Right ventricle myocardium inferior (tissue), 1 donor: ENCODE data around the gene MYOM1. TPM values are rescaled to one million over a fixed set of nuclear protein-coding genes. Genes with fewer than 3 reads are reported as not detected.
A peak's percentile ranks its signal among the peaks of the same experiment; 100 is the strongest.

Experiments
- ATAC-seq: fragments of 200-7000 bp; cut with Tn5 transposase; one replicate; pipeline ENCODE4 v1.9.1; 2020; ENCODE audit warnings: mild to moderate bottlenecking, moderate library complexity
- DNase-seq: peaks from one replicate; pipeline ENCODE4 v3.0.0; 2021; ENCODE audit errors: missing footprints
- intact Hi-C: fragments of 100-400 bp; cut with DNase I; formaldehyde crosslinking; loops from one replicate; pipeline ENCODE4 v1.11.0; 2022
- total RNA-seq: library from RNA; stranded (reverse); fragmentation: NEBNext Ultra II Directional; extraction: Animal tissue kit (Norgen Biotek cat#: 25700); gene quantifications from one replicate; pipeline ENCODE4 v1.2.1, GENCODE V29; 2021
- donor health status: DM: no; HTN: yes; CAD: no; lungs with severe emphysema.

Gene MYOM1
- total RNA-seq, 1 donor from 2014 or later, result 611 TPM

- intact Hi-C loops, result no loop called here
- ATAC-seq (peak; percentile 80), DNase-seq (no peak)
These were observed 80.4 kb downstream of the MYOM1 start for GRCh38 chr18:3139406-3139805.

GRCh38 chr18:3138274-3138975 is 81.3 kb downstream of the MYOM1 start:
- DNase-seq (no peak), ATAC-seq (no peak)
- intact Hi-C loops, result no loop called here

GRCh38 chr18:3135536-3135935 is 84.2 kb downstream of the MYOM1 start:
- ATAC-seq, result no peak
- intact Hi-C loops, result no loop called here
- DNase-seq, result no peak

DNA sequence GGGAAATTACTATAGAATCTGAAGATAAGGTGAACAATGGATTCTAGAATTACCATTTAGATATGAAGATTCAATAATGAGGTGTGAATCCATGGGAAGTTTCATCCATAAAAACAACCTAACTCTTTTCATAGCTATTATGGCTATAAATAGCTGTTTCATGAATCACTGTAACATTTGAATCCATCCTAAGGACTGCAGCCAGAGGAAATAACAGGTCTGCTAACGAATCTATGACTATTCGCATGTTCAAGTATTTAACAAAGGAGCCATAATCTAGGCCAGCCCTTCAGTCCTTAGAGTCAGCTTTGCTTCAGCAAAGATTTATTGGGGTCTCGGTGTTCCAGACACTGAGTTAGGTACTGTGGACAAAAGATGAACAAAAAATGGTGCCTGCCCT is 87.1 kb downstream of the MYOM1 start:
- DNase-seq (no peak), ATAC-seq (no peak)
- intact Hi-C loops, result no loop called here

DNA sequence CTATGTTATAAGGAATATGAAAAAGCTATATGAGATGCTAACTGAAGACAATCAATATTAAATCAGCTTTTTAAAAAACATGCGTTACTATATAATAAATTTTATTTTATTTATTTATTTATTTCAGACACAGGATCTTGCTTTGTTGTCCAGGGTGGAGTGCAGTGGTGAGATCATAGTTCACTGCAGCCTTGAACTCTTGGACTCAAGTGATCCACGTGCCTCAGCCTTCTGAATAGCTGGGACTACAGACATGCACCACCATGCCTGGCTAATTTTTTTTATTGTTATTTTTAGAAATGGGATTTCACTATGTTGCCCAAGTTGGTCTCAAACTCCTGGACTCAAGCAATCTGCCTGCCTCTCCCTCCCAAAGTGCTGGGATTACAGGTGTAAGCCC is 89.4 kb downstream of the MYOM1 start:
- no peak for DNase-seq
- intact Hi-C loops, result no loop called here
- no peak for ATAC-seq

DNA sequence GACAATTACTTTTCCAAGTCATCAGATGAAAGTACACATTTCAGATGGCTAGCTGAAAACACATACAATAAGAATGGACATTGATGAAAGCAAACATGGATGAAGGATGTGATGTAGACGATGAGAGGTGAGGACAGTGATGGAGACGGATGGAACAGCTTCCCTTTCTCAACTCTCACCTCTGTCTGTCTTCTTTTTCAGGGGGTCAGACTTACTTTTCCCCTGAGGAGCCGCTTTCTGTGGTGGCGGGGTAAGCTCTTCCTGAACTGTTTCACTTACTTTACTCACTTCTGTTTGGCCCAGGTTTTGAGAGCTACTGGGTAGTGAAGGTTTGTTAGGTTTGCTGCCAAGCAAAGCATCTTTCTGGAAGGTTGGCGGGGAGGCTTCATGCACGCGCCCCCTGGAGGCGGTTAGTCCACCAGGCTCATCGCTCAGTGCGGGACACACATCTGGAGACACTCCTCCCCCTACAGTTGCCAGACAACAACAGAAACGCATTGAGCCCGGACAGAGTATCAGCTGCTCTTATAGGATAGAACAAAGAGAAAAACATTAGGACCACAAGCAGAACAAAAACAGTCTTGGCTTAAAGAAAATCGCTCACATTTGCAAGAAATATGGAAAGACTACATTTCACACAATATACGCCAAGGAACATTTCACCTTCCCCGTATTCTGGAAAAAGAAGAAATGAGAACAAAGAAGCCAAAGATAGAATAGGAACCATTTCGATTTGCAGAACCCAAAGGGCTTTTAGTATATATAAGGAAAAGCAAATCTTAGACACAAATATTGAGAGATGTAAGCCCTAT is 90.5 kb downstream of the MYOM1 start:
- ATAC-seq, result peak; percentile 84
- intact Hi-C loops, result loop anchor here (5.0 kb wide), 1 partner anchor 197 kb away; no protein-coding TSS in a partner anchor
- DNase-seq, result peak; percentile 88

DNA sequence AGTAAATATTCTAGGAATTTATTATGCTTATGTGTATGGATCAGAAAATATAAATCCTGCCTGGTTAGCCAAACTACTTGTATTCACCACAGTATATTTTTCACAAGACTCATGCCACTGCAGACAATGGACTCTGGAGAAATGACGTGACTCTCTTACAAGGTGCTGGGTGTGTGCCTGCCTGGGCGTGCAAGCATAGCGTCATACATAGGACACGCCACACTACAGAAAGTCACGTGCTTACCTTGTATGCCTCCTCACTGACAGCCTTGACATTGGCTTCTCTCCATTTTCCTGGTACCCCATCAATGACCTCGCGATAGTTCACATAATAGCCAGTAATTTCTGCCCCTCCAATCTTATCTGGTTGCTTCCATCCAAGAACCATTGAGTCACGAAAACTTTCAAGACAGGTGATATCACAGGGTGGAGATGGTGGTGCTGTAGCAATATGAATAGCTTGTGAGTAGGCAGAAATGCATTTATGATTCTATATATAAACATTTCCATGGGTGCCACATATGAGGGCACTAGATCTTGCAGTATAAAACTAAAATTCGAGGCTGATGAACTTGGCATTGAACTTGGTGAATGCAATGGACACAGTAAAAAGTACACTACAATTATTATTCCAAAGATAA is 93.2 kb downstream of the MYOM1 start:
- intact Hi-C loops, result loop anchor here (5.0 kb wide), 1 partner anchor 194 kb away; no protein-coding TSS in a partner anchor
- ATAC-seq, result no peak
- no peak for DNase-seq

DNA sequence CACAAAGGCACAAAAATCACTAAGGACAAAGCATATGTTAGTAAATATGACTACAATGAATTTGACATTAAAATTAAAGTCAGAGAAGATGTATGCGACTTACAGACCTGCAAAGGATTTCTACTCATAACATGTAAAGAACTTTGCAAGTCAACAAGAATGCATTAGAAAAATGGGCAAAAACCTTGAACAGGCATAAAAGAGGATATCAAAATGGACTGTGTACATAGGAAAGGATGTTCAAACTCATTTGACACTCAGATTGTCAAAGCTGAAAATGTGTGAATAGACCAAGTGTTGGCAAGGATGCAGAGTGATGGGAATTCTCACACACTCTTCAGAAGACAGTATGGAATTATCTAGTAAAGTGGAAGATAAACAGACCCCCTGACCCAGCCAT is 94.9 kb downstream of the MYOM1 start:
- ATAC-seq, result no peak
- DNase-seq, result no peak
- intact Hi-C loops, result loop anchor here (5.0 kb wide), 1 partner anchor 193 kb away; no protein-coding TSS in a partner anchor

DNA sequence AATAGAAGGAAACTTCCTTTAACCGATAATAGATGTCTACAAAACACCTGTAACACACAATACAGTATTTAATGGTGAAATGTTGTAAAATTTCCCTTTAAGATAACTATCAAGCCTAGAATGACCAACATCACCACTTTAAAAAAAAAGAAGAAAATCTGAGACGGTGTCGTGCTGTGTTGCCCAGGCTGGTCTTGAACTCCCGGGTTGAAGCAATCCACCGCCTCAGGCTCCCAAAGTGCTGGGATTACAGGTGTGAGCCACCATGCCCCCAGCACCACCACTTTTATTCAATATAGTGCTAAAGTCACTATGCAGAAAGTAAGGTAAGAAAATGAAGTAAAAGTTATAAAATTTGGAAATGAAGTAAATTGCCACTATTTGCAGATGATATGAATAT is 96.9 kb downstream of the MYOM1 start:
- no peak for DNase-seq
- intact Hi-C loops, result no loop called here

DNA sequence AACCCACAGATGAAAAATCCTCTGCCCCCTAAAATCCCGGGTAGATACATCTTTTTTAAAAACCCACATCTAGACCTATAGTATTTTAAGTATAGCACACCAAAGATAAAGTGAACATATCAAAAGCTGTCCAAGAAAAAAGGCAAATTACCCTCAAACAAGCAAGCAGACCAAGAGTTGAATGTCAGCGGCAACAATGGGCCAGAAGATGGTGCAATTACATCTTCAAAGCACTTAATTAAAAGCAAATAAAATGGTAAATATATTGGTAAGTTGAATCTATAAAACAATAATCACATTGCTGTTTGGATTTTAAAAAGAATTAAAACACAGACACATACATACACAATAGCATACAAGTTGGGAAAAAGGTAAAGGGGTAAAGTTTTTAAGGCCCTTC is 98.5 kb downstream of the MYOM1 start:
- no peak for DNase-seq
- intact Hi-C loops, result no loop called here
- ATAC-seq, result no peak

More for the DNA sequence above, 96.9 kb downstream of the MYOM1 start:
- no peak for ATAC-seq

DNA sequence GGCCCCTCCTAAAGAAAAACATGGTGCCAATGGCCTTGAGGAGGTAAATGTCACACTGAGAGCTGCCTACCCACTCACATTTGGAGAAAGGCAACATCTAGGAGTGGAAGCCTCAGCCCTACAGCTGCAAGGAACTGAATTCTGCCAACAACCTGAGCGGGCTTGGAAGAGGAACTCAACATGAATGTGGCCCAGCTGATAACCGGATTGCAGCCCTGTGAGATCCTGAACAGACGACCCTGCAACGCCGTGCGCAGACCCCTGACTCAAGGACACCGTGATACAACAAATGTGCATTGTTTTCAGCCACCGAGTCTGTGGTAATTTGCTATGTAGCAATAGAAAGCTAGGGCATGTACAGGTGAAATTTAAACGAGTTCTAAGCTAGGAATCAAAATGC is 99.4 kb downstream of the MYOM1 start:
- ATAC-seq (no peak), DNase-seq (no peak)
- intact Hi-C loops, result no loop called here

- intact Hi-C loops, result no loop called here
- no peak for DNase-seq
- ATAC-seq, result no peak
These were observed 100.1 kb downstream of the MYOM1 start for GRCh38 chr18:3119401-3120341.

- intact Hi-C loops, result no loop called here
- DNase-seq (no peak), ATAC-seq (no peak)
These were observed 101.4 kb downstream of the MYOM1 start for GRCh38 chr18:3118195-3119010.

DNA sequence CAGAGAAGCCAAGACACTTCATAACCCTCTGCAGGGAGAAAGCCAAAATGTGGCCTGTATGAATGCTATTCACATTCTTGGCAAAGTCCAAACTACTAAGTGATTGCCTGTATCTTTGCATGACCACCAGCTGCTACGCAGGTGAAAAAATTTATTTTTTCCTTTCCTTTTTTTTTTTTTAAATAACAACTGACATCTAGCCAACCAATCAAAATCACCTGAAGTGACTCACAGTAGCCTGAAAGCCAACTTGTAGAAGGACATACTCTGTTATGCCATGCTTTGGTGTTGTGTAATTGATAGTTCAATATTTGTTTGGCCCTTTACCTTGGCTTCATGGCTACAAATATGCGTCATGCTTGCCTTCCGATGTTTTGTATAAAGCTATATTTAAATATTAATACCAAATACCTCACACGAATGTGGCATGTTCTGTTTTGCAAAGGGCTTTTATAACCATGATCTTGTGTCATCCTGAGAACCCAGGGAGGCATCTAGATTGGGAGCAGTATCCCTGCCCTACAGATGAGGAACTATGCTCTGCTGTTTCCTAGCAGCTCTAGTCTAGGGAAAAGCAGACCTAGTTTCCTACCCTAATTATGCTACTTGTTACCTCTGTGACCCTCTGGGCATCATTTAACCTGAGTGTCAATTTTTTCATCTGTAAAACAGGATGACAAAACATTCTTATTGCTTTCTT is 102.1 kb downstream of the MYOM1 start:
- DNase-seq (no peak), ATAC-seq (no peak)
- intact Hi-C loops, result no loop called here

DNA sequence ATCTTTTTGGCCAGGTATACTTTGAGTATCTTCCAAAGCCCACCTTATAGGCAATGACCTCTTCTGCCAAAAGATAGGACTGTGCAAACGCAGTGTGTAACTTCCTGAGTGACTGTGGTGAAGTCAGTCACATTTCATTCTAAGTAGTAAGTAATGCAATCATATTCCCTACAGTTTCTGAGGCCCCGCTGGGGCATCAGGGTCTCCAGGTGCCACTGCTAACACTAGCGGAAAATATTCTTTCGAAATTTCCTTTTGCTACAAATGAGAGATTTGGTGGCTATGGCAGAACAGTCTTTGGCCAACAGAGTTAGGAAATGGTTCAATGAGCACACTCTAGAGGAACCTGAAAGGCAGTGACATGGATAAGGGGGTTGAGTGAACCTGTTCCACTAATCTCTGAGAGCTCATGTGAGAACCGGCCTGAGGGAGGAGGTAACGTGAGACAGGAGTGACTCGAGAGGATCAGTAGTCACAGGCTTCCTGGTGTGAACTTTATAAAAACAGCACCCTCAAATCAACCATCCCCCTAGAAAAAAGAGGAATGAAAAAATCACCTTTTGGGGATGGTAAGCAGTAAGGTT is 104.2 kb downstream of the MYOM1 start:
- intact Hi-C loops, result no loop called here
- ATAC-seq, result no peak
- no peak for DNase-seq

GRCh38 chr18:3114451-3114850 is 105.3 kb downstream of the MYOM1 start:
- no peak for ATAC-seq
- intact Hi-C loops, result no loop called here
- DNase-seq, result no peak

DNA sequence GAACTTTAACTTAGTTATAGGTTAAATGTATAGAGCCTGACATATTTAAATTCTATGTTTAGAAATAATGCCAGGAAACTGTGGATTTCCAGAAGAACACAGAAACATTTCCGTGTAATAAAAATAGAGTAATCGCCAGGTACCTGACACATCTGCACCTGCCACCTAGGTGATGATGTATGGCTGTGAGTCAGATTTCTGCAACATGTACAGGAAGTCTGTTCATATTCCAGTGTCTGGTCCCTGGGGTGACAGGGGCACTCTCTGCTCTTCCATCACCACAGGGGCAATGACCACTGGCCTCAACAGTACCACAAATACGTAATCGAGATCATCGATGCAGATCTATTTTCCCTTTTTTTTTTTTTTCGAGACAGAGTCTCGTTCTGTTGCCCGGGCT is 105.7 kb downstream of the MYOM1 start:
- DNase-seq (no peak), ATAC-seq (no peak)
- intact Hi-C loops, result no loop called here
